Stimulated activated CD8-positive, alpha-beta memory T cell treated with anti-CD3 and anti-CD28 coated beads, Interleukin-15, amount 100 ng/mL, for 48 hours (primary cell): Measurements from ENCODE around the gene DPP6.
"Not testable (repeated sequence)": the region's sequence is repeated elsewhere in the genome, so short reads cannot be mapped to it uniquely, and the experiment has no call there.

Experiments used
- DNase-seq, 2 donors: peaks; one replicate each; pipeline ENCODE4 v3.0.0-alpha.2; 2020; ENCODE audit warnings: low read depth in 2 of 2

The DPP6 gene

GRCh38 chr7:154072395-154073181, 20.4 kb downstream of the DPP6 start:
- DNase-seq, result not testable (repeated sequence)

GRCh38 chr7:154078523-154078922, 26.3 kb downstream of the DPP6 start:
- DNase-seq, result not testable (repeated sequence)

GRCh38 chr7:154080249-154080648, 28.1 kb downstream of the DPP6 start:
- not testable (repeated sequence) for DNase-seq

- DNase-seq, result not testable (repeated sequence)
Observed at GRCh38 chr7:154087037-154087725, 35.0 kb downstream of the DPP6 start.

- not testable (repeated sequence) for DNase-seq
Observed at GRCh38 chr7:154092093-154092492, 39.9 kb downstream of the DPP6 start.

GRCh38 chr7:154095201-154095600, 43.0 kb downstream of the DPP6 start:
- not testable (repeated sequence) for DNase-seq

- DNase-seq, result not testable (repeated sequence)
Observed at GRCh38 chr7:154105063-154105462, 52.9 kb downstream of the DPP6 start.

GRCh38 chr7:154109615-154110014, 57.4 kb downstream of the DPP6 start:
- DNase-seq, result not testable (repeated sequence)

- DNase-seq, result not testable (repeated sequence)
Observed at GRCh38 chr7:154113732-154114351, 61.6 kb downstream of the DPP6 start.

- DNase-seq, result not testable (repeated sequence)
Observed at GRCh38 chr7:154117411-154118390, 65.5 kb downstream of the DPP6 start.

GRCh38 chr7:154120825-154121224, 68.6 kb downstream of the DPP6 start:
- DNase-seq, result not testable (repeated sequence)

GRCh38 chr7:154122720-154123119, 70.5 kb downstream of the DPP6 start:
- DNase-seq, result not testable (repeated sequence)

- DNase-seq, result not testable (repeated sequence)
Observed at GRCh38 chr7:154123397-154123796, 71.2 kb downstream of the DPP6 start.

GRCh38 chr7:154129142-154129541, 76.9 kb downstream of the DPP6 start:
- DNase-seq, result not testable (repeated sequence)

GRCh38 chr7:154132617-154133016, 80.4 kb downstream of the DPP6 start:
- not testable (repeated sequence) for DNase-seq

- not testable (repeated sequence) for DNase-seq
Observed at GRCh38 chr7:154133703-154134277, 81.6 kb downstream of the DPP6 start.

- DNase-seq, result not testable (repeated sequence)
Observed at GRCh38 chr7:154134698-154135097, 82.5 kb downstream of the DPP6 start.

- DNase-seq, result not testable (repeated sequence)
Observed at GRCh38 chr7:154135646-154136045, 83.4 kb downstream of the DPP6 start.

- DNase-seq, result not testable (repeated sequence)
Observed at GRCh38 chr7:154145922-154146706, 93.9 kb downstream of the DPP6 start.

- DNase-seq, result not testable (repeated sequence)
Observed at GRCh38 chr7:154146707-154147038, 94.5 kb downstream of the DPP6 start.
